K562 (cell line): ENCODE data around the gene WASF2. TPM values are rescaled to one million over a fixed set of nuclear protein-coding genes. Genes with fewer than 3 reads are reported as not detected.

Source experiments
- ATF7 ChIP-seq: fragments of 450-650 bp; IDR thresholded peaks from 2 replicates; pipeline ENCODE4 v1.7.1; 2014; ENCODE audit warnings: mild to moderate bottlenecking, moderate library complexity
- CHCHD3 ChIP-seq: fragments of 250-450 bp; sonication (Bioruptor Pico); IDR thresholded peaks from 2 replicates; pipeline ENCODE4 v2.1.2; 2022; ENCODE audit warnings: mild to moderate bottlenecking
- DDX20 ChIP-seq: fragments of 450-650 bp; IDR thresholded peaks from 2 replicates; pipeline ENCODE4 v1.6.1; 2016; ENCODE audit warnings: missing genetic modification characterization, low read depth, mild to moderate bottlenecking, missing compliant biosample characterization, moderate library complexity
- HNRNPL ChIP-seq: fragments of 200-400 bp; formaldehyde crosslinking; IDR thresholded peaks from 2 replicates; pipeline ENCODE4 v1.6.1; 2017; ENCODE audit warnings: low read depth, mild to moderate bottlenecking, low read length
- HOMEZ ChIP-seq: fragments of 250-450 bp; sonication (Bioruptor Pico); IDR thresholded peaks from 2 replicates; pipeline ENCODE4 v1.4.0; 2020; ENCODE audit warnings: mild to moderate bottlenecking, moderate library complexity
- IRF2 ChIP-seq: sonication (generic); formaldehyde crosslinking; IDR thresholded peaks from 2 replicates; pipeline ENCODE4 v1.8.1; 2022; ENCODE audit warnings: mild to moderate bottlenecking, missing genetic modification reagents
- MTA3 ChIP-seq: fragments of 450-650 bp; formaldehyde crosslinking; IDR thresholded peaks from 2 replicates; pipeline ENCODE4 v1.6.1; 2017; ENCODE audit warnings: mild to moderate bottlenecking, borderline replicate concordance
- MYNN ChIP-seq, 2 experiments: sonication (generic); formaldehyde crosslinking in 1 of 2; IDR thresholded peaks; 2 replicates each; pipeline versions ENCODE4 v1.5.0 to v1.6.1; 2016 to 2020; ENCODE audit warnings: antibody characterized with exemption in 1 of 2, missing genetic modification reagents in 1 of 2
- NCOR1 ChIP-seq: fragments of 450-650 bp; IDR thresholded peaks from 2 replicates; pipeline ENCODE4 v1.6.1; 2016; ENCODE audit warnings: mild to moderate bottlenecking, moderate library complexity
- NEUROD1 ChIP-seq: fragments of 150-350 bp; IDR thresholded peaks from 2 replicates; pipeline ENCODE4 v1.6.1; 2014; ENCODE audit warnings: borderline replicate concordance, low read length, low read depth; ENCODE audit not compliant: partially characterized antibody
- POLR2A ChIP-seq: fragments of 450-650 bp; conservative IDR thresholded peaks from 2 replicates; pipeline ENCODE4 v1.6.1; 2016
- PPARD ChIP-seq: fragments of 250-450 bp; sonication (Bioruptor Pico); IDR thresholded peaks from 2 replicates; pipeline ENCODE4 v1.8.0; 2022; ENCODE audit warnings: inconsistent platforms, mild to moderate bottlenecking, moderate library complexity
- RBM14 ChIP-seq: fragments of 200-400 bp; formaldehyde crosslinking; IDR thresholded peaks from 2 replicates; pipeline ENCODE4 v1.6.1; 2018; ENCODE audit warnings: low read depth, mild to moderate bottlenecking, low read length, moderate library complexity, borderline replicate concordance; ENCODE audit not compliant: insufficient read depth
- SOX6 ChIP-seq: fragments of 450-650 bp; IDR thresholded peaks from 2 replicates; pipeline ENCODE4 v1.6.1; 2014; ENCODE audit warnings: mild to moderate bottlenecking
- TCF3 ChIP-seq: sonication (generic); formaldehyde crosslinking; IDR thresholded peaks from 2 replicates; pipeline ENCODE4 v1.4.0; 2020; ENCODE audit warnings: mild to moderate bottlenecking, missing genetic modification reagents
- U2AF1 ChIP-seq: fragments of 200-400 bp; formaldehyde crosslinking; optimal IDR thresholded peaks from 2 replicates; pipeline ENCODE3; 2017; ENCODE audit warnings: mild to moderate bottlenecking, low read depth, low read length, moderate library complexity
- ZBTB7A ChIP-seq: IDR thresholded peaks from 2 replicates; pipeline ENCODE4 v1.6.1; 2011; ENCODE audit warnings: low read depth, mild to moderate bottlenecking, low read length, moderate library complexity, borderline replicate concordance; ENCODE audit not compliant: control insufficient read depth
- ZFPM2 ChIP-seq: fragments of 250-450 bp; sonication (Bioruptor Pico); IDR thresholded peaks from 2 replicates; pipeline ENCODE4 v1.5.1; 2022; ENCODE audit warnings: mild to moderate bottlenecking
- ZNF277 ChIP-seq: fragments of 250-450 bp; sonication (Bioruptor Pico); IDR thresholded peaks from 2 replicates; pipeline ENCODE4 v1.8.0; 2022; ENCODE audit warnings: inconsistent platforms, mild to moderate bottlenecking, moderate library complexity, borderline replicate concordance
- polyA plus RNA-seq, 8 experiments: library from polyadenylated mRNA; depleted of rRNA in 4 of 8; stranded (reverse) in 5 of 8; unstranded in 3 of 8; fragments of >200 nt; fragmentation: Nextera tagmentation in 2 of 8; fragmentation: Illumina TruSeq in 1 of 8; extraction: Ambion mirVana in 2 of 8; extraction: Trizol in 1 of 8; gene quantifications; 2 replicates each; pipeline versions ENCODE4 v1.2.1 to v1.2.3, GENCODE V29; 2011 to 2014; ENCODE audit warnings: inconsistent platforms in 1 of 8, missing spikeins in 1 of 8
- total RNA-seq, 7 experiments: library from RNA; depleted of rRNA in 6 of 7; stranded (reverse); fragments of >200 nt in 6 of 7; fragmentation: Illumina TruSeq in 2 of 7; extraction: Trizol in 2 of 7; gene quantifications; 2 replicates each; pipeline versions ENCODE4 v1.2.1 to v1.2.3, GENCODE V29; 2011 to 2021; ENCODE audit warnings: low replicate concordance in 1 of 7
- TF ChIP-seq, protein P1 (sequence below): sonication (generic); formaldehyde crosslinking; IDR thresholded peaks from 2 replicates; pipeline ENCODE4 v1.8.1; 2023; ENCODE audit warnings: mild to moderate bottlenecking, missing genetic modification reagents

The WASF2 gene
- total and polyA plus RNA-seq, 9 of the 15 experiments (the other 6 are each of a cell fraction or from before 2014, with no cell fraction given), result 8.2 to 163 (median 31.2) TPM

GRCh38 chr1:27525296-27526272 lies 35.6 kb upstream of the WASF2 start (continued):
- TF ChIP-seq, protein P1, sequence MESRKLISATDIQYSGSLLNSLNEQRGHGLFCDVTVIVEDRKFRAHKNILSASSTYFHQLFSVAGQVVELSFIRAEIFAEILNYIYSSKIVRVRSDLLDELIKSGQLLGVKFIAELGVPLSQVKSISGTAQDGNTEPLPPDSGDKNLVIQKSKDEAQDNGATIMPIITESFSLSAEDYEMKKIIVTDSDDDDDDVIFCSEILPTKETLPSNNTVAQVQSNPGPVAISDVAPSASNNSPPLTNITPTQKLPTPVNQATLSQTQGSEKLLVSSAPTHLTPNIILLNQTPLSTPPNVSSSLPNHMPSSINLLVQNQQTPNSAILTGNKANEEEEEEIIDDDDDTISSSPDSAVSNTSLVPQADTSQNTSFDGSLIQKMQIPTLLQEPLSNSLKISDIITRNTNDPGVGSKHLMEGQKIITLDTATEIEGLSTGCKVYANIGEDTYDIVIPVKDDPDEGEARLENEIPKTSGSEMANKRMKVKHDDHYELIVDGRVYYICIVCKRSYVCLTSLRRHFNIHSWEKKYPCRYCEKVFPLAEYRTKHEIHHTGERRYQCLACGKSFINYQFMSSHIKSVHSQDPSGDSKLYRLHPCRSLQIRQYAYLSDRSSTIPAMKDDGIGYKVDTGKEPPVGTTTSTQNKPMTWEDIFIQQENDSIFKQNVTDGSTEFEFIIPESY, result peak; percentile 20; the same call in 1 of the 2 replicates
- TF ChIP-seq ZFPM2, result 0 out of 2 replicates have a peak, but pooled peaks have one; percentile 50
- TF ChIP-seq NCOR1, result peak; percentile 51
- TF ChIP-seq HOMEZ (CRISPR knock-in tag), result no peak
- TF ChIP-seq HNRNPL, result no peak
- TF ChIP-seq ZNF277 (CRISPR knock-in tag), result no peak
- TF ChIP-seq MTA3, result peak; percentile 59; the same call in 1 of the 2 replicates
- TF ChIP-seq PPARD, result no peak
- no peak for TF ChIP-seq DDX20
- TF ChIP-seq CHCHD3 (CRISPR knock-in tag), result no peak
- peak; percentile 82; the same call in 1 of the 2 replicates for TF ChIP-seq ZBTB7A
- peak; percentile 30; the same call in 1 of the 2 replicates for TF ChIP-seq MYNN (IDR thresholded peaks at IDR 0.05)
- TF ChIP-seq MYNN (CRISPR knock-in tag; IDR thresholded peaks at IDR 0.05), result no peak
- peak; percentile 55 for TF ChIP-seq ATF7
- TF ChIP-seq TCF3 (CRISPR knock-in tag), result peak; percentile 39; the same call in 1 of the 2 replicates
- peak; percentile 53 for TF ChIP-seq NEUROD1
- TF ChIP-seq U2AF1, result no peak
- TF ChIP-seq IRF2 (CRISPR knock-in tag), result no peak
- peak; percentile 86 for TF ChIP-seq POLR2A
- TF ChIP-seq RBM14, result no peak
- peak; percentile 47; the same call in 1 of the 2 replicates for TF ChIP-seq SOX6
